Thyroid gland (tissue), 4 donors: ENCODE results near the gene PSTPIP1.

Source experiments
- CTCF ChIP-seq, 6 experiments: fragments of 200-600 bp in 3 of 6; fragments of 450-650 bp in 3 of 6; sonication (generic) in 3 of 6; IDR thresholded peaks; one replicate each; pipeline ENCODE4 v1.5.1; 2016 to 2019; ENCODE audit warnings: antibody characterized with exemption in 6 of 6, mild to moderate bottlenecking in 2 of 6, inconsistent platforms in 1 of 6, moderate library complexity in 1 of 6
- POLR2A ChIP-seq, 2 donors: fragments of 450-650 bp; IDR thresholded peaks; one replicate each; pipeline ENCODE4 v1.6.1; 2017; ENCODE audit warnings: antibody characterized with exemption in 2 of 2, mild to moderate bottlenecking in 2 of 2, moderate library complexity in 1 of 2

GRCh38 chr15:76972389-76973361 is 22.3 kb upstream of the PSTPIP1 start:
- TF ChIP-seq POLR2A (IDR thresholded peaks at IDR 0.05) (no peak), CTCF (IDR thresholded peaks at IDR 0.05) (no peak)
